NCI-H748 (cell line): ENCODE measurements around the gene SIL1.

Source experiments
- DNase-seq: peaks from one replicate; lab custom pipeline; 2025; ENCODE audit not compliant: unreplicated experiment; lab: John Stamatoyannopoulos, UW

Gene SIL1

GRCh38 chr5:138898742-138899141 is 299.4 kb downstream of the SIL1 start:
- DNase-seq, result no peak

GRCh38 chr5:138898299-138898698 is 299.9 kb downstream of the SIL1 start:
- no peak for DNase-seq
